Measurements from ENCODE around the gene KLHDC10.

GRCh38 chr7:130086938-130087337 lies 16.6 kb downstream of the KLHDC10 start:
- TF ChIP-seq EZH2 (IDR thresholded peaks at IDR 0.05; ENCODE audit: low read length, unreplicated experiment): no peak
- no peak for TF ChIP-seq CTCF (conservative IDR thresholded peaks at IDR 0.05; ENCODE audit: low read depth, low read length)
- no peak for TF ChIP-seq EZH2phosphoT487 (IDR thresholded peaks at IDR 0.05; ENCODE audit: borderline replicate concordance, low read length)
